GM21423 (cell line): ENCODE results near the gene ZNF90.
"Not testable (repeated sequence)": the region's sequence is repeated elsewhere in the genome, so short reads cannot be mapped to it uniquely, and the experiment has no call there.

ENCODE experiments used
- ATAC-seq: cut with Tn5 transposase; IDR thresholded peaks from one replicate; pipeline ENCODE4 v1.9.1; 2021; ENCODE audit warnings: mild to moderate bottlenecking, moderate library complexity; ENCODE audit not compliant: unreplicated experiment

The ZNF90 gene

DNA sequence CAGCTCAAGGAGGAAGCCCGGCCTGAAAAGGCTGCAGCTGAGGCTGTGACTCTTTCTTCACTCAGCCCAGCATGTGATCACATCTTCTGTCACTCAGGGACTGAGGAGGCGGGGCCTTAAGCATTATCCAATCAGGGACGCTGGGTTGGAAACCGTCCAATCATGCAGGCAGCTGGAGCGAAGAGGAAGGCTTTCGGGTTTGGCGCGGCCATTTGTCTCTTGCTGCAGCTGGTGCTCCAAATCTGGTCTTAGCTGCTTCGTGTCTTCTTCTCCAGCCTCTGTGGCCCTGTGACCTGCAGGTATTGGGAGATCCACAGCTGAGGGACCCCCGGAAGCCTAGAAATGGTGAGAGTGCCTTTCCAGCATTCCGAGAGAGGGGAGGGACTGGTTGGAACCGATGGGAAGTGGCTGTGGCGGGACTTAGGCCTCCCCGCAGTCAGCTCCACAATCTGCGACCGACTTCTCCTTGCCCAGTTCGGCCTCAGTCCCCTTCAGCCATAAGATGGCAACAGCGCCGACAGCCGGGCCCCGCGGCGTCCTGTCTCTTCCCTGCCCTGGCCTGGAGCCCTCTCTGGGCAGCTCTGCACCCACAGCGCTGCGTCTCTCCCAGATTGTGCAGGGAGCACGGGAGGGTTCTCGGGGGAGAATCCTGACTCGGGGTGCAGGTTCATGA, at the start of gene ZNF90:
Gene ZNF90 (plus strand): TSS at position 210 of the 673 bp plus-strand sequence. CDS start 133 bp downstream, at position 343.
- peak; percentile 95 for ATAC-seq

DNA sequence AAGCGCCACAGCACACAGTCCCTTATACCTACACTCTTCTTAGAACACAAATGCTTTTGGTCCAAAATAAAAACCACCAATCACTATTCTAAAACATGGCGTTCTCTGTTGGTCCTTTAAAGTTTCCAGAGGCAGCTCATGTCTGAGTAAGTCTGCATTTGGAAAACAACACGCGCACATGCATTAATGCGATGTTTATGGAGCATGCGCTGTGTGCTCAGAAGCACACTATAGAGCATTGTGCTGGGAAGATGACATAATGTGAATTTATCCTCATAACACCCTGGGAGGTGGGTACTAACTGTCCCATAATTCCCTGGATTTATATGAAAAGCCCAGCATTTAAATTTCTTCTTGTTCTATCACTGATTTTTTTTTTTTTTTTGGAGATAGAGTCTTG, 49.2 kb upstream of the ZNF90 start:
- no peak for ATAC-seq

DNA sequence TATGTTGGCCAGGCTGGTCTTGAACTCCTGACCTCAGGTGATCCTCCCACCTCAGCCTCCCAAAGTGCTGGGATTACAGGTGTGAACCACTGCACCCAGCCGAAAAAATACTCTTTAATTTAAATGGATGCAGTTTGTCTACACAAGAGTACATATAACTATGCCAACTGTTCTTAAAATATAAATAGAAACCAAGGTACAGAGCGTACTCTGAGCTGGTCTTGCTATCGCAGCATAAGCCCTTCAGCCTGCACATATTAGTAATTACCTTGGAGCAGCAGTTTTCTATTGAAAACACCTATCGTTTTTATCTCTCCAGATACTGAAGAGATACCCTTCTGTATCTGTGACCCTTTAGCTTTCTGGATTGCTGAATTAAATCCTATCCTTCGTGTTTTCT, 41.9 kb upstream of the ZNF90 start:
- ATAC-seq: no peak

DNA sequence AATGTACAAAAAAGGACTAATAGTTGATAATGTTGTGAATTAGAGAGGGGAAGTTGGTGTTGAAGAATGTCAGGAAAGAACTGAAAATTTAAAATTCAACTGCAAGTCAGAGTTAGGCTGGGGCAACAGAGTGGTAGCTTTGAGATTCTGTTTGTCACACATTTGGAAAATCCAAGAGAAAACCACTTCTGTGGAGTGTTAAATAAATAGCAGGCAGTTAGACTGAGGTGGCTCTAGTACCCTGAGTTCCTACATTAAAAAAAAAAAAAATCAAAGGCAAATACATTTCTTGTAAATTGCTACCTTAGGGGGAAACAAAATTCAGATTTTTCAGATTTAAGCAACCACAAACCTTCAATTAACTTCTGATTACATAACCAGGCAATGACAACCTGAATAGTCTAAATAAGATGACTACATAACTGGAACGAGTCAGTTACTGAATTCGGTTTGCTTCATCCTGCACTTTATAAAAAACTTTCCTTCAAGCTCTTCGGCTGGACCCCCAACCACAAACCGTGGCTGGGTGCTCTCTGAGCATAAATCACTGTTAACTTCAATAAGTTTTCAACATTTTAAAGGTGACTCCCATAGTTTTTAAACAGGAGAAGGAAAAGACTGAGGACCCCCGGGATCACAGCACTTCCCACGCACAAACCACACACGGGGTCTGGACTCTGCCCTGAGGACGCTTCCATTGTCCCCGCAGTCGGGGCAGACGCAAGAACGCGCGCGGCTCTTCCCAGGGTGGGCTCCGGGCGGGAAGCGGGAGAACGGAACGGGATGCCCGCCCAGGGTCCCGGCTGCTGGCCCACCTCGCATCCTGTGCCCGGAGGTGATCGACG, 39.2 kb upstream of the ZNF90 start:
- no peak for ATAC-seq

DNA sequence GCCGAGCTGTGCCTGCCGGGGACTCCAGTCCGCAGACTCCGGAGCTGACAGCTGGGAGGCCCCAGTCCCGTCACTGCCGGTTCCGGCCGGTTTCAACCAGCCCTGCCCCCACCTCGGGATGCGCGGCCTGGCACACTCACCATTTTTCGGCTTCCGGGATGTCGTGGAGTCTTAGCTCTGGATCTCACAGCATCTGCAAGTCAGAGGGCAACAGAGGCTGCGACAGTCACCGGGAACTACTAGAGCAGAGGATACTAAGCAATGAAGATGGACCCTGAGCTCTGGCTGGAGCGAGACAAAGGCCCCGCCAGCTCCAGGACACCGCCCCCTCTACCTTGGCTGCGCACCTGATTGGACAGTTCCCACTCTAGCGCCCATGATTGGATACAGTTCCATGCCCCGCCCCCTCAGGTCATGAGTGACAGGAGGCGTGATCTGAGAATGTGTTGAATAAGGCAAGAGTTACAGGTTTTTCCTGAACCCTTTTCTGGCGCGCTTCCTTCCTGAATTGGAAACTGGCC, 38.5 kb upstream of the ZNF90 start, which contains the start of gene ZNF682:
Gene ZNF682 (minus strand): TSS at position 303 of the 521 bp plus-strand sequence. CDS start 160 bp downstream, at position 143.
- ATAC-seq: peak; percentile 97

DNA sequence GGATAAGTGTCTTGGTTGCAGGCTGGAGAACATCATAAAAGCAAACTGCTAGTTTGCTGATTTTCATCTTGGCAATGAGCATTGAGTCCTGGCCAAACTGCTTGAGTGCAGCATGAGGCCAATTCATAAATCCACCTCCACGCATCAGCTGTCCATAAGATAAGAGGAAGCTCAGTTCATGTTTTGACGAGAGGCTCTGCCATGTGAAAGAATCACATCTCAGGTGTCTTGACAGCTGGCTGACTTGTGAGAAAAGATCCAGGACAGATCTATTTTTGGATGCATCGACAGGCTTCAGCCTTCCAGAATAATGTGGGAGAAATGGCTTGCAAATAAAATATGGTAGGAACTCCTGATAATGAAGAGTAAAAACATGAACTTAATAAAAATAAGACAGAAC, 33.1 kb upstream of the ZNF90 start:
- no peak for ATAC-seq

DNA sequence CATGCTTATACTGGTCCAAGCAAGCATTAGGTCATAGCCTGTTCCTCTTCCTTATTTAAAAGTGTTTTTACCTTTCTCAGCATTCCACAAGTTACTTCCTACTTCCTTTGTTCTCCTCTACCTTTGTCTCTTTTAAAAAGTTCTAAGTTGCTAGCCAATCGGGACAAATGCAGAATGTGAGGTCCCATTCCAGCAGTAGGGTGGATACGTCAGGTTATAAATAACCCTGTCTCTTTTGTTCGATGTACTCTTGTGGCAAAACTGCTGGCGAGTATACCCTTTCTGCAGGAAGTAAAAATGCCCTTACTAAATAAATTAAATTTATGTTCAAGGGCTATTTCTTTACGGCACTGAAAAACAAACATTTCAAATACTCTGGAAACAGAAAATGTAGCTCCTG, 32.1 kb upstream of the ZNF90 start:
- ATAC-seq: not testable (repeated sequence)

DNA sequence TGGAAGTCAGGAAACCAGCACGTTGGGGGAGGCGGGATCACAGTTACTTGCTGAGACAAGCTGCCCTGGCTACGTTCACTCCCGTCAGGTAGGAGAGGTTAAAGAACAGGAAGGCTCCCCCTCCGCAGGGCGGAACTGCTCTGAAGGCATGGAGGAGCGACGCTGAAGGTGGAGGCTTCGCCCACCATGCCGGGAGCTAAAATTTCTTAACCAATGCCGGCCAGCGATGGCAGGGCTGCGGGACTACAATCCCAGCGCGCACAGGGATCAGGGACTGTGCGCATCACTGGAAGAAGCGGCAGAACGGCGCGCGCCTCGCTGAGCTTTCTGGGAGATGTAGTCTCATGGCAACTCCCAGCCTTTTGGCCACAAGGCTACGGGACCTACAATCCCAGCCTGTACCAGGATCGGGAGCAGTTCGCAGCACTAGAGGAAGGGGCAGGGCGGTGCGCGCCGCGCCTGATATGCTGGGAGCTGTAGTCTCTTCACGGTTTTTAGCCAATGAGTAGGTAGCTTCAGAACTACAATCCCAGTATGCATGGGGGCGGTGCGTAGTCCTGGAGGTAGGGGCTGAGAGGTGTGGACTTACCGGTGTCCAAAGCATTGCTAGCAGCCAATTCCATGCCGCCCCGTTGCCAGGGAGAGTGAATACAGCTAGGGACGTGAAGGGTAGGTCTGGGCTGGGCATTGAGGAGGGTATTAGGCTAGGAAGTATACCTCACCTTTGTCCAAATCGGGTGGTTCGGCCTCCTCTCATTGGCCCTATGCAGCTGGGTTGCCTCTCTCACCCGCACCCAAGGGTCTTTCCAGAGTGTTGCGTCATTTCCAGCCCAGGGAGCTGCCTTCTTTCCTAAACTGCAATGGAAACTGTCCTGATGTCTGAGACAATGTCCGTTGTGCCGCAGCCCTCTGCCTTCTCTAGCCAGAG, 25.7 kb upstream of the ZNF90 start:
- peak; percentile 97 for ATAC-seq

DNA sequence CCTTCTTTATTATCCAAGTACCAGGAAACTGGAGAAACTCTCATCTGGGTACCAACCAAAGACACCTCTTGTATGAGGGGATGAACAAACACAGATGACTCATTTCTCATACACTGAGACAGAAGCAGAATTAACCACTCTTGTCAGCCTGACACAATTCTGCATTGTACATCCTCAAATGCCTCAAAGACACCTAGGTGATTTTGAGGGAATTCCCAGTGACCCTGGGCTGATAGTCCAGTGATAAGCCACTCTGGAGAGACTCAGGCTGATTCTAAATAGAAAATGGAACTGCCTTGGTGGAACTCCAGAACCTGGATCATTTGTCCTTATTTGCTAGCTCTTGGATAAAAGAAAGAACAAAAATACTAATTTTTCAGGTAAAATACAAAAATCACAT, 19.1 kb upstream of the ZNF90 start:
- not testable (repeated sequence) for ATAC-seq

DNA sequence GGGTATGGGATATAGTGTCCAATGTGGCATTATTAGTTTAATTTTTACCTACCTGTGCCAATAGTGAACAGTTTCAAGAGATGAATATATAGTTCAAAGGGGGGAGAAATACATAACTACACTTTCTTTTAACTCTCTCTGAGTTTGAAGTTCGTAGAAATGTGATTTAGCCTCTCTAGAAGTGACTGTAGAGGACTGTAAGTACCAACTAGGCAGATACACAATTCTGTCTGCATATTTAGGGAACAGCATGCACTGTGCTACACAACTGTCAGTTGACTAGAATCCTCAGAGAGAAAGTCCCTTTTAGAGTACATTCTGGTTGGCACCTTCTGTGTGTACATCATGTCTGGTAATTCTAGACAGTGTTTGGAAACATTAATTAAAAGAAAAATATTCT, 17.5 kb upstream of the ZNF90 start:
- no peak for ATAC-seq

DNA sequence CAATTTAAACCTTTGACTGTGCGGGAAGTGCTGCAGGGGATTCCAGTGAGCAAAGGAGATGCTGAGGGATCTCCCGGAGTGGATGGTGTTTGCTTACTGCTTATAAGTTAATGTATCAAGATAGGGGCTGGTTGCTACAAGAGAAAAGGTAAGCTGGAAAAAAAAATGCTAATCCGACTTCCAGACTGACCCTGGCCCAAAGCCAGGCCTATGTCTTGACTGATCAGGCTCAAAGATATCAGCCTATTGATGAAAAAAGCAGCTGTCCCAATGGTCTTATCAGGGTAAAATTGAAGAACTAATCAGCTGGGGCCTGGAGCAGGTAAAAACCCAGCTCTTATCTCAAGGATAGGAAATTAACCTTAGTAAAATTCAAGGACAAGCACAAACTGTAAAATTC, 10.9 kb upstream of the ZNF90 start:
- ATAC-seq: no peak

DNA sequence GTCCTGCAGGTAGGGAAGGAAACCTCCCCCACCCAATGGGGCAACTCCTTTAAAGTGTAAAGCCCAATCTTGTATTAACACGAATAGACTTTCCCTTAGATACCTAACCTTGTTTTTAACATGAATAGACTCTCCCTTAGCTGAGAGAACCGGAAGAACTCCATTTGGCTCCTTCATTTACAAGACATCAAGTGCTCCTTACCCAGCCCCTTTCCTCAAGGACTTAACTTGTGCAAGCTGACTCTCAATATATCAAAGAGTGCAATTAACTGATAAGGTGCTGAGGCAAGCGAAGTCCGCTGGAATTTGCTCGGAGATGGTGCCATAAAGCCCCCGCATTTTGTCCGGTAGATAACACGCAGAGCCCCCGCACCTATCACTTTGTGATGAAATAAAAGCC, 9.9 kb upstream of the ZNF90 start:
- no peak for ATAC-seq

DNA sequence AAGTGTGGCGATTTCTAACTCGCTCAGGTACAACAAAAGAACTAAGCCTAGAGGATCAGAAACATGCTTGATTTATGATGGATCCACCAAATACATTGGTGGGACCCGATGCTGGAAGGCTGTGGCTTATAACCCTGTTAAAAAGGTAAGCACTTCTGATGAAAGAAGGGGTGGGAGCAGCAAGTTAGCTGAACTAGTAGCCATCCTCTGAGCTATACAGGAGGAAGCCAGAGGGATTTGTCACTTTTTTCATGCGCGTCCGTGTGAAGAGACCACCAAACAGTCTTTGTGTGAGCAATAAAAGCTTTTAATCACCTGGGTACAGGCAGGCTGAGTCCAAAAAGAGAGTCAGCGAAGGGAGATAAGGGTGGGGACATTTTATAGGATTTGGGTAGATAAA, 9.2 kb upstream of the ZNF90 start:
- not testable (repeated sequence) for ATAC-seq

DNA sequence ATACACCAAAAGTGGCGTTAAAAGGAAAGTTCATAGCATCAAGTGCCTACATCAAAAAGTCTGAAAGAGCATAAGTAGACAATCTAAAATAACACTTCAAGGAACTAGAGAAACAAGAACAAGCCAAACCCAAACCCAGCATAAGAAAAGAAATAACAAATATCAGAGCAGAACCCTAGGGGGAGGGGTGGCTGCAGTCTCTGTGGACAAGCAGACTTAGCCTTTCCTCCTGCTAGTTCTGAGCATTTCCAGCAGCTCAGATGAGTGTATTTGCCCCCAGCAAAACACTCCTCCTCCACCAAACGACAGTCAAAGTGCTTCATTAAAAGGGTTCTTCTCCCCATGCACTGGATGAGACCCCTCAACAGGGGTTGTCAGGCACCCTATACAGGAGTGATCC, 7.1 kb upstream of the ZNF90 start:
- ATAC-seq: no peak

DNA sequence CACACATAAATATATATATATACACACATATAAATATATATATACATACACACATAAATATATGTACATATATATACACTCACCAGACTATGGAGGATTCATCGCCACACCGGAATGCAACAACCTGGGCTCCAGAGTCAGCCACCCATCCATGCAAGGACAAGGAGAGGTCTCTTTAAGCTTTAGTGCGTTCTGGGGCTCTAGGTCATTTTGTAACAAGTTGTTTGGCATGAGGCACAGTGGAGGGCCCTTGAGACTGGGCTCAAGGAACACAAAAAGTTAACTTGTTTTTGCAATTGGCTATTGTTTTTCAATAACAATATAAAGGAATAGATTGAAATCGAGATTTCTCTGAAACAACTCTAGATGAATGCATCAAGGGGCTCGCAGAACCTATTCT, 4.9 kb upstream of the ZNF90 start:
- ATAC-seq: no peak

DNA sequence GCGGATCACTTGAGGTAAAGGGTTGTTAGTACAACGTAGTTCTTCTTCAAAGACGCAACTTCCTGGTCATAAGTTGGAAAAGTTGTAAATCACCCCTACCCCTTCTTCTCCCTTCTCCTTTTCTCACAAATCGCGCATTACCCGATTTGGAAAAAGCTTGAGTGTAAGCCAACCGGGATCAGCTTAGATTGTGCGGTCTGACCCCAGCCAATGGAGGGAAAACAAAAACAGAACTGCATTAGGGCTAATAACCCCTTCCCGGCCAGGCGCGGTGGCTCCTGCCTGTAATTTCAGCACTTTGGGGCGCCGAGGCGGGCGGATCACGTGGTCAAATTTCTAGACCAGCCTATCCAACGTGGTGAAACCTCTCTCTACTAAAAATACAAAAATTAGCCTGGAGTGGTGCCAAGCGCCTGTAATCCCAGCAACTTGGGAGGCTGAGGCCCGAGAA, 806 bp downstream of the ZNF90 start:
- ATAC-seq: no peak

DNA sequence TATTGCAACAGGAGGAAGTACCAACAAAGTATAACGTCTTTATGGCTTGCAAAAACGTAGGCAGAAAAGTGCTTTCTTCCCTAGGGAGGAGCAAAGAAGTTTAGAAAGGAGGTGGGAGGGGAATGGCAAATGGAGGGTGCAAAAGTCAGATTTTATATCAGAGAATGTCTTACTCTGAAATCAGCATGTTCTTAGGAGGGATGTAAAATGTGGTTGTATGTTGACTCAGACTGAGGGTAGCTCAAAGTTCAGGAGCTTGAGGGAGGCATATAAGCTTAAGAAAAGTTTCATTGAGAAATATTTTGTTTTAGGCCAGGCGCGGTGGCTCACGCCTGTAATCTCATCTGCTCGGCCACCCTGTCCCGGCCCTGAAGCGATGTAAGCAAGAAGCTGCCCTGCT, 1.7 kb downstream of the ZNF90 start:
- no peak for ATAC-seq

DNA sequence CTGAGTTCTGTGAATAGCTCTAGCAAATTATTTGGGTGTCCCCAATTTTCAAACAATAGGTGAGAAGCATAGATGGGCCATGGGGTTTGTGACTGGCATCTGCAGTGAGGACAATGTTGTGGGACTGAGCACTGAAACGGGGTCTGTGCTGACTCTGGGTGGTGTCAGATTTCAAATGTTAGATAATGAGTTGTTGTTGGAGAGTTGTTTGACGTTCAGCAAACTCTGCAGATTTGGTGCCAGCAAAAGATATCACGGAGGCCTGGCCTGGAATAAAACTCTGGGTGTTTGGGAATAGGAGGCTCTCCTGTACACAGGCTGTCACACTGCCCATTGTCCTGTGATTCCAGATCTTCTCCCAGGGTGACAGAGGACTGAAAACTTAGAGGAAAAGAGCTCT, 2.9 kb downstream of the ZNF90 start:
- ATAC-seq: no peak

DNA sequence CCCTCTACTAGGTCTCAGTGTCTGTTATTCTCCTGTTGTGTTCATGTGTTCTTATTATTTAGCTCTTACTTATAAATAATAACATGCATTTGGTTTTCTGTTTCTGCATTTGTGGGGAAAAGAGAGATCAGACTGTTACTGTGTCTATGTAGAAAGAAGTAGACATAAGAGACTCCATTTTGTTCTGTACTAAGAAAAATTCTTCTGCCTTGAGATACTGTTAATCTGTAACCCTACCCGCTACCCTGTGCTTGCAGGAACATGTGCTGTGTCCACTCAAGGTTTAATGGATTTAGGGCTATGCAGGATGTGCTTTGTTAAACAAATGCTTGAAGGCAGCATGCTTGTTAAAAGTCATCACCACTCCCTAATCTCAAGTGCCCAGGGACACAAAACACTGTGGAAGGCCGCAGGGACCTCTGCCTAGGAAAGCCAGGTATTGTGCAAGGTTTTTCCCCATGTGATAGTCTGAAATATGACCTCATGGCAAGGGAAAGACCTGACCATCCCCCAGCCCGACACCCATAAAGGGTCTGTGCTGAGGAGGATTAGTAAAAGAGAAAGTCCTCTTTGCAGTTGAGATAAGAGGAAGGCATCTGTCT, 4.5 kb downstream of the ZNF90 start:
- not testable (repeated sequence) for ATAC-seq

DNA sequence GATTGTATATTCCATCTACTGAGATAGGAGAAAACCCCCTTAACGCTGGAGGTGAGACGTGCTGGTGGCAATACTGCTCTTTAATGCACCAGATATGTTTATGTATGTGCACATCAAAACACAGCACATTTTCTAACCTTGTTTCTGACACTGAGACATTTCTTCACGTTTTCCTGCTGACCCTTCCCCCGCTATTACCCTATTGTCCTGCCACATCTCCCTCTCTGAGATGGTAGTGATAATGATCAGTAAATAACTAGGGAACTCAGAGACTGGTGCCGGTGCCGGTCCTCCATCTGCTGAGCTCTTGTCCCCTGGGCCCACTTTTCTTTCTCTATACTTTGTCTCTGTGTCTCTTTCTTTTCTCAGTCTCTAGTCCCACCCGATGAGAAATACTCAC, 5.1 kb downstream of the ZNF90 start:
- not testable (repeated sequence) for ATAC-seq
